HG03520 (cell line): ENCODE data around the gene HS3ST2.
"Not testable (repeated sequence)": the region's sequence is repeated elsewhere in the genome, so short reads cannot be mapped to it uniquely, and the experiment has no call there.

Experiments used
- ATAC-seq: cut with Tn5 transposase; IDR thresholded peaks from one replicate; pipeline ENCODE4 v1.9.1; 2021; ENCODE audit warnings: mild to moderate bottlenecking, moderate library complexity; ENCODE audit not compliant: unreplicated experiment

HS3ST2 gene

GRCh38 chr16:22874394-22874793 is 60.4 kb downstream of the HS3ST2 start:
- ATAC-seq = no peak

GRCh38 chr16:22878955-22879354 is 65.0 kb downstream of the HS3ST2 start:
- no peak for ATAC-seq

- ATAC-seq = no peak
Measured at GRCh38 chr16:22879466-22879865, 65.5 kb downstream of the HS3ST2 start.

DNA sequence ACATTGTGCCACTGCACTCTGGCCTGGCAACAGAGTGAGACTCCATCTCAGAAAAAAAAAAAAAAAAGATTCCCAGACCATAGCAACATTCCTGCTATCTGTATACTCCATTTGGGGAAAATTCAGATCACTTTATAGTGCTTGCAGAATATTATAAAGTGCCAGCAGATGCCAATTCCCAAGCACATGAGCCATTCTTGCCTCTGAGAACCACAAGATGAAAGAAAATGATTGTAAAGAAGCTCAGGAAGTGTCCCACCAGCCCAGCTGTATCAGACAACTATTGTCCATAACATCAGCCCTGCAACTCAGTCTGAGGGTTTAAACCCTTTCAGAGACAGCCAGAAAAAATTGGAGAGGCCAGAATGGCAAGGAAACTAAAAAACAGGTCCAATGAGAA is 69.0 kb downstream of the HS3ST2 start:
- no peak for ATAC-seq

DNA sequence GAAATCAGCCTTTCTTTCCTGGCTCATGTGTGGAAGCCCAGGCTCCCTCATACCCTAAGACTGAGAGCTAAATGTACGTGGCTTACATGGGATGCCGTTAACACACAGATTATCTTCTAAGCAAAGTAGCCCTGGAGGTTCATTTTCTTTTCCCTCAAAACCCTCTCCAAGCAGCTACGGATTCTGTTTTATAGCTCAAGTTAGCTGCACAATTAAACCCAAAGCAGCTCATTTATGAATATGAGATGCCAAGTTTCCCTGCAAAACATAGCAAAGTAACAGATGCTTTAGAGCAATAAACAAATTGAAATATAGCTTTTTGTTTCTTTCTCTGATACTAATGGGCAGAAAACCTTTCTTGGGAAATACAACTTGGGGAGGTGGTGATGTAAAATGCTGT is 72.0 kb downstream of the HS3ST2 start:
- no peak for ATAC-seq

- no peak for ATAC-seq
Measured at GRCh38 chr16:22886927-22887326, 73.0 kb downstream of the HS3ST2 start.

DNA sequence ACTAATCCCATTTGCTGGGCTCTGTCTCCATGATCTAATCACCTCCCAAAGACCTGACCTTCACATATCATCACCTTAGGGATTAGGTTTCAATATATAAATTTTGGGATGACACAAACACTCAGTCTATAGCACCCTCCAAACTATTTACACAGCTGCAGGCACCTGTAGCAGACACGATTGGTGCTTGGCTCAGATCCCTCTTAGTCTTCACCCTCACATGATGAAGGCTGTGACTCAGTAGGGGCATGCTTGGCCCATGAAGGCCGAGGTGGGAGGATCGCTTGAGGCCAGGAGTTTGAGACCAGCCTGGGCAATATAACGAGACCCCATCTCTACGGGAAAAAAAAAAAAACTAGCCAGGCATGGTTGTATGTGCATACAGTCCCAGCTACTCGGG is 73.5 kb downstream of the HS3ST2 start:
- no peak for ATAC-seq

DNA sequence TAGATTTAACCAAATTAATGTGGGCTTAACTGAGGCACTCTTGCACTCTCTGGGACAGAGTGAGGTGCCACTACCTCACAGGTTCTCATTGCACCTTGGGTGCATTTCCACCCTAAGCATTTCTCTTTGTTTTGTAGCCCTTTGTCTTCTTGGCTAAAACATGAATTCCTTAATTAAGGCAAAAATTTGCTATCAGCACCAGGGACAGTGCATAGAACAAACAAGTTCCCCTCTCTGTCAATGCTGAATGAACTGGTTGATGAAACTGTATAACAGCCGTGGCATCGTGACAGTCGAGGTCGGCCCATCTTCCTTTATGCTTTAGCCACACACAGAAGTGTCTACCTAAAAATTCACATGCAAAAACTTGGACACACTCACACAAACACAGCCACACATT is 74.8 kb downstream of the HS3ST2 start:
- ATAC-seq = no peak

- no peak for ATAC-seq
Measured at GRCh38 chr16:22890976-22891375, 77.0 kb downstream of the HS3ST2 start.

DNA sequence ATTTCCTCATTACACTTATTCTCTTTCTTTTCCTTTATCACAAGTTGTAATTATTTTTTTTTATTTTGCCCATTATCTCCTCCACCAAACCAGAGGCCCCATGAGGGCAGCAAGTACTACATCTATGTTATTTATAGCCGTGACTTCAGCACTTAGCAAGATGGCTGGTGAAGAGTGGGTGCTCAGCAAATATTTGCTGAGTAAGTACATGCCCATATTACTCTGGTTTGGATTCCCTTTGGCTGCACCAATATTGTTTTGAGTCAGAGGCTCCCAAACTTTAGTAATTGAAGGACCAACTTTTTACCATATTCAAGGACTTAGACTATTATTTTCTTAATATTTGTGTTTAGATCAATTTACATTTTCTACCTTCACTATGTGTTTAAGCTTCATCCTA is 83.2 kb downstream of the HS3ST2 start:
- ATAC-seq = no peak

GRCh38 chr16:22898131-22898530 is 84.2 kb downstream of the HS3ST2 start:
- no peak for ATAC-seq

- no peak for ATAC-seq
Measured at GRCh38 chr16:22898874-22899348, 84.9 kb downstream of the HS3ST2 start.

- not testable (repeated sequence) for ATAC-seq
Measured at GRCh38 chr16:22899567-22899966, 85.6 kb downstream of the HS3ST2 start.

DNA sequence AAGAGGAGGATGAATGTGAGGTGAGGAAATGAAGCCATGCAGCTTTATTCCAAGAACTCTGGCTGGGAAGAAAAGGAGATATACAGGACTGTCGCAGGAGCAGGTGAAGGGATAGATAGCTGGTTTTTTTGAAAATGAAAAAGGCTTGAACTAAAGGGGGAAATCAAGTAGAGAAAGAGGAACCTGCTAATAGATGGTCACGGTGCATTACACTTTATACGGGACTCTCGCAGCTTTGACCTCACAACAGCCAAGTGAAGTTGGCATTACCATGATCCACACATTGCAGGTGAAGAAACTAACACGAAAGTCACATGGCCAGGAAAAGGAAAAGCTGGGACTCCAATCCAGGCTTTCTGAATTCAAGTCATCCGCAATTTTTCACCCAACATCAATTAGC is 86.9 kb downstream of the HS3ST2 start:
- no peak for ATAC-seq

- no peak for ATAC-seq
Measured at GRCh38 chr16:22901563-22901962, 87.6 kb downstream of the HS3ST2 start.

GRCh38 chr16:22903716-22904115 is 89.8 kb downstream of the HS3ST2 start:
- ATAC-seq = no peak

DNA sequence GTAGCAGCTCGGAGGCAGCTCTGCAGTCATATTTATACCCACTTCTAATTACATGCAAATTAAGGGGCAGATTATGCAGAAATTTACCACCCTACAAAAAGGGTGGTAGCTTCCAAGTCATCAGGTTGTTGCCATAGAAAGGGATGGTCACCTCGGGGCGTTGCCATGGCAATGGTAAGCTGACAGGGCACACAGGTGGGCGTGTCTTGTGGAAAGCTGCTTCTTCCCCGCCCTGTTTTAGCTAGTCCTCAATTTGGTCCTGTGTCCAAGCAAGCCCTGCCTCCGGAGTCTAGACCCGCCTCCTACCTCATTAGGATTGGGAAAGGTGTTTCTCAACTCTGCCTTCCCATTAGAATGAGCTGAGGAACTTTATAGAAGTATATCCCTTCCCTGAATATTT is 98.7 kb downstream of the HS3ST2 start:
- no peak for ATAC-seq

DNA sequence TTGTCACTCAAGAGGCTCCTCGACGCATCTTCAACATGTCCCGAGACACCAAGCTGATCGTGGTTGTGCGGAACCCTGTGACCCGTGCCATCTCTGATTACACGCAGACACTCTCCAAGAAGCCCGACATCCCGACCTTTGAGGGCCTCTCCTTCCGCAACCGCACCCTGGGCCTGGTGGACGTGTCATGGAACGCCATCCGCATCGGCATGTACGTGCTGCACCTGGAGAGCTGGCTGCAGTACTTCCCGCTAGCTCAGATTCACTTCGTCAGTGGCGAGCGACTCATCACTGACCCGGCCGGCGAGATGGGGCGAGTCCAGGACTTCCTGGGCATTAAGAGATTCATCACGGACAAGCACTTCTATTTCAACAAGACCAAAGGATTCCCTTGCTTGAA is 101.0 kb downstream of the HS3ST2 start:
- ATAC-seq = no peak

GRCh38 chr16:22923491-22923890 is 109.5 kb downstream of the HS3ST2 start:
- ATAC-seq = no peak

GRCh38 chr16:22924492-22924891 is 110.5 kb downstream of the HS3ST2 start:
- no peak for ATAC-seq

- no peak for ATAC-seq
Measured at GRCh38 chr16:22926105-22926751, 112.3 kb downstream of the HS3ST2 start.

- no peak for ATAC-seq
Measured at GRCh38 chr16:22927306-22927705, 113.3 kb downstream of the HS3ST2 start.

- ATAC-seq = no peak
Measured at GRCh38 chr16:22928882-22929435, 115.0 kb downstream of the HS3ST2 start.
